GOT3 (cell line): ENCODE measurements around the gene ACLY.
"Not testable (repeated sequence)": the region's sequence is repeated elsewhere in the genome, so short reads cannot be mapped to it uniquely, and the experiment has no call there.

ENCODE experiments used
- DNase-seq: peaks from one replicate; lab custom pipeline; 2025; ENCODE audit warnings: mixed read lengths; lab: John Stamatoyannopoulos, UW

The ACLY gene

DNA sequence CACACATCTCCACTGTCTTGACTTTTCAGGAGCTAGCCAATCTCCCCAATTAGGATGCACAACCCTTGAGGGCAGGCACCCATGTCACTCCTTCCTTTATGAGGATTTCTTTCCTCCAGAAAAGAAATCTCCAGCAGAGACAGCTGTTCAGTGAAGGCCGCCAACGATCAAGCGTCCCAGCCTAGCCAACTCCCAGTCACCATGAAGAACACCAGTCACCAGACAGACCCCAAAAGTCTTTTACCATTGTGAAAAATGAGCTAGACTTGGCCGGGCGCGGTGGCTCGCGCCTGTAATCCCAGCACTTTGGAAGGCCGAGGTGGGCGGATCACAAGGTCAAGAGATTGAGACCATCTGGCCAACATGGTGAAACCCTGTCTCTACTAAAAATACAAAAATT, 88.8 kb downstream of the ACLY start:
- not testable (repeated sequence) for DNase-seq

DNA sequence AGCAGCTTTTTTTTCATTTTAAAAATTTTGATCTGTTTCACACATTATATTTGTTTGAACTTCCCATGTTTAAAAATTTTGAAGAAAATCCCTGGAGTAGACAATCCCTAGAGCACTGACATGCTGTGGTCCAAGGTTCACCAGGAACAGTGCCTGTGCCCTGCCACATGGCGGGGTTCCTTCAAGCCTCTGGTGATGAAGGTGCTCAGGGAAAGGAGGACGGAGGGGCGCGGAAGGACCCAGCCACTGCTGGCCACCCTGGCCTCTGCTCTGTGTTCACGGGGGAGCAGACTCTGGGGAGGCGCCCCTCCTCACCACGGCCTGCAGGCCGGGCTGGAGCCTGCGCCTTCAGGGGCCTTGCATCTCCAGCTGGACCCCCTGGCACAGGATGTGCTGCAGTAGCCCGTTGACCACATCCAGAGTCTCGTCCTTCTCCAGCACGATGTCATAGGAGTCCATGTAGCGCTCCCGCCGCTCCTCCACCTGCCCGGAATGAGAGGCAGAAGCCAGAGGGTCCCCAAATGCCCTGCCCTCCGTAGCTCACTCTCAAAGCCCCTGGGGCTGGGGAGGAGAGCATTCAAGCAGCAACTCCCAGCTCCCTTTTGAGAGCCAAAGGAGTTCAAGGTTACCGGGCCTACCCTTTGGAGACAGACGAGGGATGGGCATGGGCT, 93.4 kb downstream of the ACLY start:
- no peak for DNase-seq

DNA sequence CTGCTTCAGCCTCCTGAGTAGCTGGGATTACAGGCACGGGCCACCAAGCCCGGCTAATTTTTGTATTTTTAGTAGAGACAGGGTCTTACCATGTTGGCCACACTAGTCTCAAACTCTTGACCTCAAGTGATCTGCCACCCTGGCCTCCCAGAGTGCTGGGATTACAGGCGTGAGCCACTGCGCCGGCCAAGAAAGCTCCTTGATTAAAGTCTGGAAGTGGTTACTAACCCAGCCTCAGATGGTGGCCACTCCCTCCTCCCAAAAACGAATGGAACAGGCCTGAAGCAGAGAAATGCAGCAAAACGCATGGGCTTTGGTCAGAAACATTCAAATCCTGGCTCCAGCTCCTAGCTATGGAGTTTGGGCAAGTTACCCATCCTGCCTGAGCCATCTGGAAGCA, 94.7 kb downstream of the ACLY start:
- no peak for DNase-seq

DNA sequence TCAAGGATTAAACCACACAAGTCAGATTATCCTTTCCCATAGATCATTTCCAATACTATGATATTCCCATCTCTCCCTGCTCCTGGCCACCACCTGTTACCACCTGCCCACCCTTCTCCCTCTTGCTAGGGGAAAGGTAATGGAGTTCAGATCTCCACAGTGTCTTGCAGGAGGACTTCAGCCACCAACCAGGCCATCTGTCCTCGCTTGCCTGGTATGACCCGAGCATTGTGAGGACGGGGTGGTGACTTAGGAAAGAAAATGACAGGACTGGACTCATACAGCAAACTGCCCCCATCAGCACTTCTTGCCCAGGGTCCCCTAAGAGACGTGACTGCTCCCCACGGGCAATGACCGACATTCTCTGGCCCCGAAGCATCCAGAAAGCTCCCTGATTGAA, 95.2 kb downstream of the ACLY start:
- DNase-seq = no peak

DNA sequence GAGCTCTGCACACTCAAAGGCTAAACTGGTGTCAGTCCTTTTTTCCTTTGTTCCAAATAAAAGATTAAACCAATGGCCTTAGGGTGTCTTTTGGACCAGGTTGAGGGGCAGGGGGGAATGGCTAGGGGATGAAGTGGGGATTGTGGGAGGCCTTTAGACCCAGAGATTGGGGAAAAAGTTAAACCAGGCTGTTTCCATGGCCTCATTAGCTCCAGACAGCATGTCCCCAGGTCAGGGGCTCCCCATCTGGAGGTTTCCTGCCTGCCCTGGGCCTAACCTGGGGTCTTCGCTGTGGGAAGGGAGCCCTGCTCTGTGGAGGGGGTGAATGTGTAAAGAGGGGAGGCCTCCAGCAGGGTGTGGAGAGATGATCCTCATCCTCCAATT, 95.6 kb downstream of the ACLY start:
- DNase-seq = no peak

DNA sequence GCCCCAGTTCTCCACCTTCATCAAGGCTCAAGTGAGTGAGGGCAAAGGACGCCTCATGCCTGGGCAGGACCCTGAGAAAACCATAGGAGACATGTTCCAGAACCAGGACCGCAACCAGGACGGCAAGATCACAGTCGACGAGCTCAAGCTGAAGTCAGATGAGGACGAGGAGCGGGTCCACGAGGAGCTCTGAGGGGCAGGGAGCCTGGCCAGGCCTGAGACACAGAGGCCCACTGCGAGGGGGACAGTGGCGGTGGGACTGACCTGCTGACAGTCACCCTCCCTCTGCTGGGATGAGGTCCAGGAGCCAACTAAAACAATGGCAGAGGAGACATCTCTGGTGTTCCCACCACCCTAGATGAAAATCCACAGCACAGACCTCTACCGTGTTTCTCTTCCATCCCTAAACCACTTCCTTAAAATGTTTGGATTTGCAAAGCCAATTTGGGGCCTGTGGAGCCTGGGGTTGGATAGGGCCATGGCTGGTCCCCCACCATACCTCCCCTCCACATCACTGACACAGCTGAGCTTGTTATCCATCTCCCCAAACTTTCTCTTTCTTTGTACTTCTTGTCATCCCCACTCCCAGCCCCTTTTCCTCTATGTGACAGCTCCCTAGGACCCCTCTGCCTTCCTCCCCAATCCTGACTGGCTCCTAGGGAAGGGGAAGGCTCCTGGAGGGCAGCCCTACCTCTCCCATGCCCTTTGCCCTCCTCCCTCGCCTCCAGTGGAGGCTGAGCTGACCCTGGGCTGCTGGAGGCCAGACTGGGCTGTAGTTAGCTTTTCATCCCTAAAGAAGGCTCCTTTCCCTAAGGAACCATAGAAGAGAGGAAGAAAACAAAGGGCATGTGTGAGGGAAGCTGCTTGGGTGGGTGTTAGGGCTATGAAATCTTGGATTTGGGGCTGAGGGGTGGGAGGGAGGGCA, 96.3 kb downstream of the ACLY start:
- no peak for DNase-seq

DNA sequence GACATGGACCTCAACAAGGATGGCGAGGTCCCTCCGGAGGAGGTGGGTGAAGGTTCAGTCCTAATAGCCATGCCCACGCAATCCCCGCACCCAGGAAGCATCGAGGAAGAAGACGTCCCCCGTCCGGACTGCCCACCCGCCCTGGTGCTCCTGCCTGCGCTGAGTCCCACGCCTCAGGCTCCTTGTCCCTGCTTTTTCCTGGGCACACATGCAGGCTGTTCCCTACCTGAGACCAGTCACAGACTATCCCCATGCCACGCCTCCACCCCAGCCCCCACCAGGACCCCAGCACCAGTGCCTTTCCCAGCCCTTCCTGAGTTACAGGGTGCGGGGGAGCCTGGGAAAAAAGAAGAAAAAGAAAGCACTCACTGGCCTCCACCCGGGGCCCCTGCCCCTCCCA, 97.0 kb downstream of the ACLY start:
- no peak for DNase-seq

DNA sequence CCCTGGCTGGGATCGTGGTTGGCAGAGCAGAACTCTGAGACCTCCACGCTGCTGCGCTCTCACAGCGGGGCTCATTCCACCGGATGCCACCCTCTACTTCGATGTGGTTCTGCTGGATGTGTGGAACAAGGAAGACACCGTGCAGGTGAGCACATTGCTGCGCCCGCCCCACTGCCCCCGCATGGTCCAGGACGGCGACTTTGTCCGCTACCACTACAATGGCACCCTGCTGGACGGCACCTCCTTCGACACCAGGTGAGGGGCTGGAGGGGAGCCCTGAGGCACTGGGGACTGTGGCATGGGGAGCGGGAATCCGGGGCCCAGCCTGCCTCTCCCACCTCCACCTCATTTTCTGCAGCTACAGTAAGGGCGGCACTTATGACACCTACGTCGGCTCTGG, 100.7 kb downstream of the ACLY start:
- DNase-seq = no peak
